ENCODE results near the gene PDE4B.

The PDE4B gene

DNA sequence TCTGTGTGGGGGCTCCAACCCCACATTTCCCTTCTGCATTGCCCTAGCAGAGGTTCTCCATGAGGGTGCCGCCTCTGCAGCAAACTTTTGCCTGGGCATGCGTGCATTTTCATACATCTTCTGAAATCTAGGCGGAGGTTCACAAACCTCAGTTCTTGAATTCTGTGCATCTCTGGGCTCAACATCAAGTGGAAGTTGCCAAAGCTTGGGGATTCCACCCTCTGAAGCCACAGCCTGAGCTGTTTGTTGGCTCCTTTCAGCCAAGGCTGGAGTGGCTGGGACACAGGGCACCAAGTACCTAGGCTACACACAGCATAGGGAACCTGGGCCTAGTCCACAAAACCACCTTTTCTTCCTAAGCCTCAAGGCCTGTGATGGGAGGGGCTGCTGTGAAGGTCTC is 235.3 kb downstream of the PDE4B start:
- H3K27ac ChIP-seq, result no peak overlapping the region
- TF ChIP-seq, protein P1, sequence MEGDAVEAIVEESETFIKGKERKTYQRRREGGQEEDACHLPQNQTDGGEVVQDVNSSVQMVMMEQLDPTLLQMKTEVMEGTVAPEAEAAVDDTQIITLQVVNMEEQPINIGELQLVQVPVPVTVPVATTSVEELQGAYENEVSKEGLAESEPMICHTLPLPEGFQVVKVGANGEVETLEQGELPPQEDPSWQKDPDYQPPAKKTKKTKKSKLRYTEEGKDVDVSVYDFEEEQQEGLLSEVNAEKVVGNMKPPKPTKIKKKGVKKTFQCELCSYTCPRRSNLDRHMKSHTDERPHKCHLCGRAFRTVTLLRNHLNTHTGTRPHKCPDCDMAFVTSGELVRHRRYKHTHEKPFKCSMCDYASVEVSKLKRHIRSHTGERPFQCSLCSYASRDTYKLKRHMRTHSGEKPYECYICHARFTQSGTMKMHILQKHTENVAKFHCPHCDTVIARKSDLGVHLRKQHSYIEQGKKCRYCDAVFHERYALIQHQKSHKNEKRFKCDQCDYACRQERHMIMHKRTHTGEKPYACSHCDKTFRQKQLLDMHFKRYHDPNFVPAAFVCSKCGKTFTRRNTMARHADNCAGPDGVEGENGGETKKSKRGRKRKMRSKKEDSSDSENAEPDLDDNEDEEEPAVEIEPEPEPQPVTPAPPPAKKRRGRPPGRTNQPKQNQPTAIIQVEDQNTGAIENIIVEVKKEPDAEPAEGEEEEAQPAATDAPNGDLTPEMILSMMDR (conservative IDR thresholded peaks at IDR 0.05), result no peak

DNA sequence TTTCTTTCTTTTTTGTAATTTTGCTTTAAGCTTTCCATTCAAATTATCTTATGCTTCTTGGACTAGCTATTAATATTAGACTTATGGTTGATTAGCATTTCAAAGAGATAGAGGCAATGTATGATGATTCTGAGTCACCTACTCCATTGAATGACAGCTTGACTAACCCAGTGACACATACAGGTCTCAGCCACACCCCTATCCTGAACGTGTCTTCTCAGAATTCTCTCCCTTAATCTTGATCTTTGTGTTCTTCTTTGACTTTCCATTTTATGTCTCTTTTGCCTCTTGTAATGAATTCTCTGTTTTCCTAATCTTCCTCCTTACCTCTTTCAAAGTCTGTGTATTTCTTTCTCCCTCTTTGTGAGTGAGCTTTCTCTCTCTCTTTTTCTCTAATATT is 241.1 kb downstream of the PDE4B start:
- H3K27ac ChIP-seq, result no peak overlapping the region
- TF ChIP-seq, protein P1 (conservative IDR thresholded peaks at IDR 0.05), result no peak

DNA sequence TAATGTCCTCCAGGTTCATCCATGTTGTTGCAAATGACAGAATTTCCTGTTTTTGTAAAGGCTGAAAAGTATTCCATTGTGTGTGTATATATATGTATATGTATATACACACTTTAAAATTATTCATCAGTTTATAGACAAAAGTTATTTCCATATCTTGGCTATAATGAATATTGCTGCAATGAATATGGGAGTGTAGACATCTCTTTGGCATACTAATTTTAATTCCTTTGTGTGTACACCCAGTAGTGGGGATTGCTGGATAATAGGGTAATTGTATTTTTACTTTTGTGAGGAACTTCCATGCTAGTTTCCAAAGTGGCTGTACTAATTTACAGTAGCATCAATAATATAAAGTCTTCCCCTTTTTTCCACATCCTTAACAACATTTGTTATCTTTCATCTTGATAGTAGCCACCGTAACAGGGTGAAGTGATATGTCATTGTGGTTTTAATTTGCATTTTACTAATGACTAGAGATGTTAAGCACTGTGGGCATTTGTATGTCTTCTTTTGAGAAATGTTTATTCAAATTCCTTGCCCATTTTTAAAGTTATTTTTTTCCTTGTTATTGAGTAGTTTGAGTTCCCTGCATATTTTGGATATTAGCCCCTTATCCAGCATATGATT is 243.0 kb downstream of the PDE4B start:
- no peak overlapping the region for H3K27ac ChIP-seq
- TF ChIP-seq, protein P1 (conservative IDR thresholded peaks at IDR 0.05), result no peak

DNA sequence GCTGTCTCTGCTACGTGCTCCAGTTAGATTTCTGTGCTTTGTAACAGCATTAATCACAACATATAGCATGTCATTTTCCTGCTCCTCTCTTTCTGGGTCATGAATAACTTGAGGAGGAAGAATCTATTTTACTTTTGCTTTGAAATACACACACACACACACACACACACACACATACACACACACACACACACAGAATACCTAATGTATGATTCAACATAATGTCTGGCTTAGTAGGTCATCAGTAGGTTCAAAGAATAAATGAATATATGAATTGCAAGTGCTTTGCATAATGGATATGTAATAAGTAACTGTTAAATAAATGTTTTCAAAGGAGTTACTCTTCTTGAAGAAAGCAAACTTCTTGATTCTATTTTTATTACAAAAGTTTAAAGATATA is 249.0 kb downstream of the PDE4B start:
- no peak overlapping the region for H3K27ac ChIP-seq
- TF ChIP-seq, protein P1 (conservative IDR thresholded peaks at IDR 0.05), result no peak

DNA sequence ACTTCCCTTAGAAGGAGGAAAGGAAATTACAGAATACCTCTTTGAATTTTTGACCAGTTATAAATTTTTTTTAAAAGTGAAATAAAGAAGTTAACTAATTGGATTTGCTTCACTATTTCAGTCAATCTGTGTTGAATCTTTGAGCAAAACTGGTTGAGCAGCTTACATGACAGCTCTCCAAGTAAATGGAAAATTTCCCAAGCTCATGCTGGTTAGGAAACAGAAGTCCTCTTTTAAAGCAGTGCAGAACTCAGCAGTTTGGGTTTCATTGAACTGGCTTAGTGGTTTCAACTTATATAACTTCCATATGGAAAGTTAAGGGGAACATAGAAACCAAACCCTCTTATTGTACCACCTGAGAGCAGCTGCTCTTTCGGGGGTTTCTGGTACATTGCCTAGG is 250.5 kb downstream of the PDE4B start:
- H3K27ac ChIP-seq, result no peak overlapping the region
- TF ChIP-seq, protein P1 (conservative IDR thresholded peaks at IDR 0.05), result no peak

DNA sequence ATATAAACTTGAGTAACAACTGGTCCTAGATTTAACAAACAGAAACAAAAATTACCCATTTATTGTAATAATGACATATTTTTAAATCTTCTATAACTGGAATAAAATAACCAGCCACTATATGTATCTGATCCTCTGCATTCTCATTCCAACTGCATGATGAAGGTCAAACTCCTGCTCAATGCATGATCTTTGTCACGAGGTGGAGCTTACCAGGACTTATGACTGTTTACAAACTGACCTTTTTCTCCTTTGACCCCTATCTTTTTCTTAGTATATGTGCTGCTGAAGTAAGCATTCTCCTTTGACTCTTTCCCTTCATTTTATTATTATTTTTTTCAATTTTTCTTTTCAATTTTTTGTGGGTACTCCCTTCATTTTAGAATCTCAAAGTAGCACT is 252.2 kb downstream of the PDE4B start:
- TF ChIP-seq, protein P1 (conservative IDR thresholded peaks at IDR 0.05), result no peak
- no peak overlapping the region for H3K27ac ChIP-seq

DNA sequence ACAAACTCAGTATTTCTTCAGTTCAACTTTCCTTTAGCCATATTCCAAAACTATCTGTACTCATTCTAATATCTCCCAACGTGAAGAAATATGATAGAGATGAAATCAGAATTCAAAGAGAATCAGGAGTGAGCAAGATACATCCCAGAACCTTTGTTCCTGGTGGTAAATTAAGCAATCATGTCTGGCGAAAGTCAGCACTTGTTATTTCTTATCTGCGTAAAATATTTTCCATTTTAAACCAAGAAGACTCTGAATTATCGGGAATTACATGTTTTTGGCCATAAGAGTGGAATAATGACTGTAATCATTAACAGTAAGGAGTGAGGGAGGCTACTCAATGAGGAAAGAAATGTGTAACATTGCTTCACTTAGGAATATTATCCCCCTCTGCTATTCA is 253.7 kb downstream of the PDE4B start:
- TF ChIP-seq, protein P1 (conservative IDR thresholded peaks at IDR 0.05), result no peak
- no peak overlapping the region for H3K27ac ChIP-seq

Data from VCaP (cell line).